WTC11 (cell line): ENCODE data around the gene GPN2. TPM values are rescaled to one million over a fixed set of nuclear protein-coding genes. Genes with fewer than 3 reads are reported as not detected.

ENCODE experiments used
- ATAC-seq: fragments of 200-7000 bp; cut with Tn5 transposase; 2 replicates; pipeline ENCODE4 v1.10.0; 2021; ENCODE audit warnings: mild to moderate bottlenecking, moderate library complexity
- CTCF ChIA-PET: fragments of 300-600 bp; sonication (Branson Sonifier 250); formaldehyde crosslinking; loops from one replicate; lab custom pipeline; 2021; ENCODE audit warnings: antibody characterized with exemption; lab: Charles Lee
- POLR2A ChIA-PET: fragments of 350-600 bp; sonication (Branson Sonifier 250); formaldehyde crosslinking; loops from one replicate; lab custom pipeline; 2021; ENCODE audit warnings: antibody characterized with exemption; lab: Charles Lee
- DNase-seq: peaks from one replicate; pipeline ENCODE4 v3.0.0; 2021; ENCODE audit warnings: low spot score
- H3K27ac Mint-ChIP-seq: 2 replicates; pipeline ENCODE4 v1.8.0; 2021; ENCODE audit warnings: mixed read lengths
- H3K27me3 Mint-ChIP-seq: 2 replicates; pipeline ENCODE4 v1.8.0; 2021; ENCODE audit warnings: low read depth, mild to moderate bottlenecking, moderate library complexity, mixed read lengths
- H3K36me3 Mint-ChIP-seq: 2 replicates; pipeline ENCODE4 v1.8.0; 2021; ENCODE audit warnings: mixed read lengths
- H3K4me1 Mint-ChIP-seq: 2 replicates; pipeline ENCODE4 v1.8.0; 2022; ENCODE audit warnings: mixed read lengths
- H3K4me3 Mint-ChIP-seq: 2 replicates; pipeline ENCODE4 v1.8.0; 2021; ENCODE audit warnings: mild to moderate bottlenecking, moderate library complexity, mixed read lengths
- H3K9me3 Mint-ChIP-seq: 2 replicates; pipeline ENCODE4 v1.8.0; 2021; ENCODE audit warnings: mixed read lengths
- AR ChIP-seq: fragments of 250-450 bp; sonication (Bioruptor Pico); IDR thresholded peaks from 2 replicates; pipeline ENCODE4 v1.9.0; 2021; ENCODE audit warnings: mild to moderate bottlenecking
- ATF6 ChIP-seq: sonication (generic); formaldehyde crosslinking; IDR thresholded peaks from 2 replicates; pipeline ENCODE4 v1.8.1; 2023; ENCODE audit warnings: mild to moderate bottlenecking, missing genetic modification reagents
- CBFB ChIP-seq: sonication (generic); formaldehyde crosslinking; IDR thresholded peaks from 2 replicates; pipeline ENCODE4 v1.8.1; 2022; ENCODE audit warnings: mild to moderate bottlenecking, low read depth, missing genetic modification reagents
- E2F1 ChIP-seq: sonication (generic); formaldehyde crosslinking; IDR thresholded peaks from 2 replicates; pipeline ENCODE4 v1.8.0; 2022; ENCODE audit warnings: mild to moderate bottlenecking, missing genetic modification reagents
- E2F5 ChIP-seq: sonication (generic); formaldehyde crosslinking; IDR thresholded peaks from 2 replicates; pipeline ENCODE4 v1.8.1; 2022; ENCODE audit warnings: mild to moderate bottlenecking, moderate library complexity, missing genetic modification reagents
- EMX1 ChIP-seq: fragments of 250-450 bp; sonication (Bioruptor Pico); IDR thresholded peaks from 2 replicates; pipeline ENCODE4 v1.8.0; 2021; ENCODE audit warnings: mild to moderate bottlenecking
- FOXP1 ChIP-seq: sonication (generic); formaldehyde crosslinking; IDR thresholded peaks from 2 replicates; pipeline ENCODE4 v1.8.0; 2022; ENCODE audit warnings: missing genetic modification reagents, mild to moderate bottlenecking, moderate library complexity, borderline replicate concordance
- HMGXB4 ChIP-seq: sonication (generic); formaldehyde crosslinking; IDR thresholded peaks from 2 replicates; pipeline ENCODE4 v1.8.1; 2023; ENCODE audit warnings: mild to moderate bottlenecking, moderate library complexity, missing genetic modification reagents
- NR2C2 ChIP-seq: sonication (generic); formaldehyde crosslinking; IDR thresholded peaks from 2 replicates; pipeline ENCODE4 v1.8.0; 2022; ENCODE audit warnings: mild to moderate bottlenecking, missing genetic modification reagents
- NR3C1 ChIP-seq: sonication (generic); formaldehyde crosslinking; conservative IDR thresholded peaks from 2 replicates; pipeline ENCODE4 v1.8.1; 2023; ENCODE audit warnings: low read depth, mild to moderate bottlenecking, missing genetic modification reagents
- SP1 ChIP-seq: sonication (generic); formaldehyde crosslinking; conservative IDR thresholded peaks from 2 replicates; pipeline ENCODE4 v1.8.1; 2022; ENCODE audit warnings: missing genetic modification reagents
- USF1 ChIP-seq: sonication (generic); formaldehyde crosslinking; IDR thresholded peaks from 2 replicates; pipeline ENCODE4 v1.8.0; 2022; ENCODE audit warnings: mild to moderate bottlenecking, missing genetic modification reagents
- USF2 ChIP-seq: sonication (generic); formaldehyde crosslinking; IDR thresholded peaks from 2 replicates; pipeline ENCODE4 v1.8.1; 2023; ENCODE audit warnings: mild to moderate bottlenecking, missing genetic modification reagents, moderate library complexity
- ZBTB21 ChIP-seq: sonication (generic); formaldehyde crosslinking; IDR thresholded peaks from 2 replicates; pipeline ENCODE4 v1.8.1; 2023; ENCODE audit warnings: mild to moderate bottlenecking, missing genetic modification reagents, borderline replicate concordance
- ZBTB43 ChIP-seq: sonication (generic); formaldehyde crosslinking; IDR thresholded peaks from 2 replicates; pipeline ENCODE4 v1.8.1; 2023; ENCODE audit warnings: mild to moderate bottlenecking, missing genetic modification reagents
- ZNF232 ChIP-seq: sonication (generic); formaldehyde crosslinking; IDR thresholded peaks from 2 replicates; pipeline ENCODE4 v1.8.0; 2022; ENCODE audit warnings: mild to moderate bottlenecking, missing genetic modification reagents
- ZNF263 ChIP-seq: sonication (generic); formaldehyde crosslinking; IDR thresholded peaks from 2 replicates; pipeline ENCODE4 v1.8.1; 2022; ENCODE audit warnings: low read depth, mild to moderate bottlenecking, moderate library complexity, missing genetic modification reagents
- ZNF317 ChIP-seq: sonication (generic); formaldehyde crosslinking; IDR thresholded peaks from 2 replicates; pipeline ENCODE4 v1.8.1; 2023; ENCODE audit warnings: low read depth, mild to moderate bottlenecking, moderate library complexity, missing genetic modification reagents, borderline replicate concordance
- total RNA-seq: library from RNA; stranded (reverse); gene quantifications from 3 replicates; pipeline ENCODE4 v1.2.3, GENCODE V29; 2021

The GPN2 gene
- total RNA-seq, 1 experiment from 2014 or later = 38.5 TPM

- TF ChIP-seq USF2 (CRISPR knock-in tag) (no peak), ZNF317 (no peak; the same call in 1 of the 2 replicates), AR (CRISPR knock-in tag) (no peak), CBFB (CRISPR knock-in tag) (no peak), ZNF232 (CRISPR knock-in tag) (peak; percentile 71; the same call in 1 of the 2 replicates), ZBTB21 (CRISPR knock-in tag) (no peak), HMGXB4 (CRISPR knock-in tag) (peak; percentile 78; the same call in 1 of the 2 replicates), ZBTB43 (peak; percentile 85; the same call in 1 of the 2 replicates), E2F1 (CRISPR knock-in tag) (no peak), ATF6 (CRISPR knock-in tag) (no peak), NR2C2 (CRISPR knock-in tag) (no peak)
Observed at GRCh38 chr1:26921540-26922430, 31.7 kb upstream of the GPN2 start, which contains the start of gene NUDC (continued).

GRCh38 chr1:26921126-26921539 is 31.1 kb upstream of the GPN2 start:
- Mint-ChIP-seq H3K27me3 (peaks cover 2% of the 10 kb centered on the region; the same call in 1 of the 2 replicates), H3K4me3 (peak overlapping the region; percentile 90), H3K36me3 (peaks cover 25% of the 10 kb centered on the region), H3K4me1 (peaks cover 21% of the 10 kb centered on the region), H3K9me3 (no peaks in the 10 kb centered on the region), H3K27ac (no peak overlapping the region)
- DNase-seq (no peak), ATAC-seq (peak; percentile 41)
- ChIA-PET CTCF (interaction anchor here (1.5 kb wide), 1 partner anchor 111 kb away, joined by 3 read pairs; no protein-coding TSS in a partner anchor), POLR2A (interaction anchor here (0.6 kb wide), 1 partner anchor 234 kb away, joined by 4 read pairs; the partner anchor contains the start of gene SLC9A1)
- TF ChIP-seq SP1 = no peak
- no peak for TF ChIP-seq FOXP1 (CRISPR knock-in tag)
- no peak for TF ChIP-seq ZNF263 (CRISPR knock-in tag)
- no peak for TF ChIP-seq ZBTB21 (CRISPR knock-in tag)
- TF ChIP-seq NR3C1 (CRISPR knock-in tag) = no peak
- TF ChIP-seq USF1 (CRISPR knock-in tag) = no peak
- TF ChIP-seq E2F5 (CRISPR knock-in tag) = no peak
- no peak for TF ChIP-seq EMX1 (CRISPR knock-in tag)
